ENCODE data around the gene ZDHHC12. TPM values are rescaled to one million over a fixed set of nuclear protein-coding genes. Genes with fewer than 3 reads are reported as not detected.

Gene ZDHHC12
- total RNA-seq, 2 donors from 2014 or later: 69.9 to 129 TPM

DNA sequence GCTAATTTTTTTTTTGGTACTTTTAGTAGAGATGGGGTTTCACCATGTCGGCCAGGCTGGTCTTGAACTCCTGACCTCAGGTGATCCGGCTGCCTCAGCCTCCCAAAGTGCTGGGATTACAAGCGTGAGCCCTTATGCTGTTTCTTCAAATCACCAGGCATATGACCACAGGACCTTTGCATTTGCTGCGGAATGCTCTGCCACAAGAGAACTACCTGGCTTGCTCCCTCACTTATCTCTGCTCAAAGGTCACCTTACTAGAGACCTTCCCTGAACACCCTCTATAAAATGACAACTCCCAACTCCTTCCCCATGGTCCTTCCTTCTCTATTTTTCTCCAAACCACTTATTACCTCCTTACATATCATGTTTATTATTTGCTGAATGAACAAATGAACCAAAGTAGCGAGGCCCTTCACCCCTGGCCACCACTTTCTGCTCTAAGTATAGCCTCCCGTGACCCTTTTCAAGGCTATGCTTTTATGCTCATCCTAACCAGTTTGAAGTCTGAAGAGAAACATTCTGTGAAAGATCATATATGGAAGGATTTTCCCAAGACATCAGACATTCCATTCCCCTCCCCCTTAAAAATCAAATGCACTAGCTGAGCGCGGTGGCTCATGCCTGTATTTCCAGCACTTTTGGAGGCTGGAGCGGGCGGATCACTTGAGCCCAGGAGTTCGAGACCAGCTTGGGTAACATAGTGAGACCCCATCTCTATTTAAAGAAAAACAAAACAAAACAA lies 46.5 kb upstream of the ZDHHC12 start:
- peak overlapping the region; percentile 99 for H3K9ac ChIP-seq (ENCODE audit: low read depth in 2 of 2, low read length in 2 of 2)
- TF ChIP-seq, protein P1, sequence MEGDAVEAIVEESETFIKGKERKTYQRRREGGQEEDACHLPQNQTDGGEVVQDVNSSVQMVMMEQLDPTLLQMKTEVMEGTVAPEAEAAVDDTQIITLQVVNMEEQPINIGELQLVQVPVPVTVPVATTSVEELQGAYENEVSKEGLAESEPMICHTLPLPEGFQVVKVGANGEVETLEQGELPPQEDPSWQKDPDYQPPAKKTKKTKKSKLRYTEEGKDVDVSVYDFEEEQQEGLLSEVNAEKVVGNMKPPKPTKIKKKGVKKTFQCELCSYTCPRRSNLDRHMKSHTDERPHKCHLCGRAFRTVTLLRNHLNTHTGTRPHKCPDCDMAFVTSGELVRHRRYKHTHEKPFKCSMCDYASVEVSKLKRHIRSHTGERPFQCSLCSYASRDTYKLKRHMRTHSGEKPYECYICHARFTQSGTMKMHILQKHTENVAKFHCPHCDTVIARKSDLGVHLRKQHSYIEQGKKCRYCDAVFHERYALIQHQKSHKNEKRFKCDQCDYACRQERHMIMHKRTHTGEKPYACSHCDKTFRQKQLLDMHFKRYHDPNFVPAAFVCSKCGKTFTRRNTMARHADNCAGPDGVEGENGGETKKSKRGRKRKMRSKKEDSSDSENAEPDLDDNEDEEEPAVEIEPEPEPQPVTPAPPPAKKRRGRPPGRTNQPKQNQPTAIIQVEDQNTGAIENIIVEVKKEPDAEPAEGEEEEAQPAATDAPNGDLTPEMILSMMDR (IDR thresholded peaks at IDR 0.05): no peak
- peak overlapping the region; percentile 92 for H3K27ac ChIP-seq
- H3K27me3 ChIP-seq: no peaks in the 10 kb centered on the region
- intact Hi-C loops (cut with DNase I): no loop called here
- peaks cover 10% of the 10 kb centered on the region for H3K4me1 ChIP-seq
- peak overlapping the region; percentile 91 for H3K4me3 ChIP-seq
- no peaks in the 10 kb centered on the region for H3K9me3 ChIP-seq
- H3K36me3 ChIP-seq: no peaks in the 10 kb centered on the region
- no peak for DNase-seq

DNA sequence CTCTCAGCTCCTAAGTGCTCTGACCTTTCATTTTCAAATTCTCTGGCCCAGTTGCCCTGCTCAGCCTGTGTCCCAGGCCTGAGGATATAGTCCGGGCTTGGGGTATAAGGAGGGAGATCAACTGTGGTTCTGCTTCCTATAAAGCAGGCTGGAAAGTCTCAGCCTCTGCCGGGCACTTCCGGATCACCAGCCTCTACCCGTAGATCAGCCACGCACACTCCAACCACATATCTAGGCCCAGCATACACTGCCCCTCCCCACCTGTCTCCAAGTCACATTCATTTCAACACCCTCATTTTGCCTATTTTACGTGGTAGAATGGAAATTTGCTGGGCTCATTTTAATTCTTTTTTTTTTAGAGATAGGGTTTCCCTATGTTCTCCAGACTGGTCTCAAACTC lies 44.7 kb upstream of the ZDHHC12 start:
- Histone ChIP-seq H3K9me3 (no peaks in the 10 kb centered on the region), H3K9ac (ENCODE audit: low read depth in 2 of 2, low read length in 2 of 2) (no peak overlapping the region), H3K27me3 (no peaks in the 10 kb centered on the region), H3K4me3 (no peak overlapping the region), H3K27ac (no peak overlapping the region), H3K4me1 (peaks cover 10% of the 10 kb centered on the region), H3K36me3 (no peaks in the 10 kb centered on the region)
- intact Hi-C loops (cut with DNase I): no loop called here
- TF ChIP-seq, protein P1 (IDR thresholded peaks at IDR 0.05): no peak
- no peak for DNase-seq

DNA sequence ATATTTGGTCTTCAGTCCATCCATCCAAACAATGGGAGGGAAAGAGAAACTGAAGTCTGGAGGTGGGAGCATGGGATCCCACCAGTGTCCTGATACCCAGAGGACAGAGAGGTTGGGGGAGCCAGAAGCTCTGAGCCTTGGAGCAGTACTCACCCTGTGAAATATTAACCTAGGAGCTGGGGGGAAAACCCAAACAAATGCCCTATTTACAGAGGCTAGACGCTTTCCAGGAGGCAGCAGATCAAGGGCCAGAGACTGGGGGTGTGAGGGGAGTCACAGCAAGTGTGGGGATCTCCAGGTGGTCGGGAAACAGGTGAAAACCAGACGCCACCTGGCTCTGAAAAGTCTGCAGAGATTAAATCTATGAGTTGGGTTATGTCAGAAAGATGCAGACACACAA lies 41.6 kb upstream of the ZDHHC12 start:
- Histone ChIP-seq H3K9ac (ENCODE audit: low read depth in 2 of 2, low read length in 2 of 2) (no peak overlapping the region), H3K27ac (no peak overlapping the region), H3K36me3 (no peaks in the 10 kb centered on the region), H3K27me3 (no peaks in the 10 kb centered on the region), H3K4me1 (peaks cover 7% of the 10 kb centered on the region), H3K4me3 (no peak overlapping the region), H3K9me3 (no peaks in the 10 kb centered on the region)
- no peak for DNase-seq
- intact Hi-C loops (cut with DNase I): no loop called here
- TF ChIP-seq, protein P1 (IDR thresholded peaks at IDR 0.05): no peak

DNA sequence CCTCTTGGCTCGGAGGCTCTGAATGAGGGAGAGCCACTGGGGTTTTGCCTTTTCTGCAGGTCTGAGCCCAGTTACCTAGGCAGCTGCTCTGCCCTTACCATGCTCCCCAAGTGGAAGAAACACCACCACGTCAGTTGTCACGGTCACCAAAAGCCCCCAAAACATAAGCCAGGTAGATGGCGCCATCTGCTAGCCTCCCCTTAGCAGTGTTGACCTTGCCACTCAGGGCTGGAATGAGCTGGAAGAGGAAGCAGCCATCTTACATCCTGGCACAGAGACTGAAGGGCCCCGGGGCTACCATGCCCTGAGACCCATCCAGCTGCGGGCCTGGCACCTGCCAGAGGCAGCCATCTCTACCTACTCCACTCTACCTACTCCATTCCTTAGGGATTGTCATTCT lies 40.4 kb upstream of the ZDHHC12 start:
- no peak overlapping the region for H3K9ac ChIP-seq (ENCODE audit: low read depth in 2 of 2, low read length in 2 of 2)

DNA sequence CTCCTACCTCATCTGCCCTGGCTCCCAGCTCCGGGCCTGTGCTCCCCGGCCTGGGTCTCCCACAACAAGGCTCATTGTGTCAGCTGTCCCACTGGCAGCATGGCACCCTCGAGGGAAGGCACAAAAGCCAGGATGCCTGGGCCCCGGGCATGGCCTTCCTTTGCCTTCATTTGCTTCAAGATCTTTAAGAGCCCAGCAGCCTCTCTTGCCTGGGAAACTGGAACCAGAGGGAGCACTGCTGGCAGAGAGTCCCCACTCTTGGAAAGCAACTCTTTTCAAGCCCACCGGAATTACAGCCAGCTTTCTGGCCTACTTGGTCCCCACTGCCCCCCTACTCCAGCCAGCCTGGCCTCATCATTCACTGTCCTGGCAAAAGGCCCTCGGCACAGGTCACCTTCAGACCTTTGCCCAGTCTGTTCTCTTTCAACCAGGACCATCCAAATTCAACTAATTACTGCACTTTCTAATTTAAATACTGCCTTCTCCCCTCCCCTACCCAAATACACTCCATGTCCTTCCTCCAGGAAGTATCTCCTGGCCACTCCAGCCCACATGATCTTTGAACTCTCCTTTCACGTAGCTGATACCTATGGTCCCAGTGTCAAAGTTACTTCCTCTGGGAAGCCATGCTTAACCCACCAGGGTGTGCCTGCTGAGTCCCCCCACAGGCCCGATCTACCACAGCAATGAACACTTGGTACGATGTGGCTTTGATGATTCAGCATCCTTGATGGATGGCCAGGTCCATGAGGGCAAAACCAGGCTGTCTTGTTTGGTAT lies 38.9 kb upstream of the ZDHHC12 start:
- Histone ChIP-seq H3K9me3 (no peaks in the 10 kb centered on the region), H3K36me3 (no peaks in the 10 kb centered on the region), H3K4me1 (no peaks in the 10 kb centered on the region), H3K9ac (ENCODE audit: low read depth in 2 of 2, low read length in 2 of 2) (no peak overlapping the region), H3K4me3 (no peak overlapping the region), H3K27me3 (no peaks in the 10 kb centered on the region), H3K27ac (no peak overlapping the region)
- intact Hi-C loops (cut with DNase I): no loop called here
- no peak for DNase-seq
- TF ChIP-seq, protein P1 (IDR thresholded peaks at IDR 0.05): no peak

More for the DNA sequence above, 40.4 kb upstream of the ZDHHC12 start:
- no peak overlapping the region for H3K4me3 ChIP-seq
- no peaks in the 10 kb centered on the region for H3K4me1 ChIP-seq
- no peaks in the 10 kb centered on the region for H3K27me3 ChIP-seq
- H3K9me3 ChIP-seq: no peaks in the 10 kb centered on the region
- DNase-seq: no peak
- TF ChIP-seq, protein P1 (IDR thresholded peaks at IDR 0.05): no peak
- H3K36me3 ChIP-seq: no peaks in the 10 kb centered on the region
- intact Hi-C loops (cut with DNase I): no loop called here
- no peak overlapping the region for H3K27ac ChIP-seq
